ENCODE measurements around the gene UPB1.
A peak's percentile ranks its signal among the peaks of the same experiment; 100 is the strongest.
"Not testable (repeated sequence)": the region's sequence is repeated elsewhere in the genome, so short reads cannot be mapped to it uniquely, and the experiment has no call there.

Gene UPB1

GRCh38 chr22:24536089-24536488, 41.0 kb downstream of the UPB1 start:
- no peak for DNase-seq

- DNase-seq = no peak
Measured at GRCh38 chr22:24540470-24540869, 45.3 kb downstream of the UPB1 start.

GRCh38 chr22:24541681-24542515, 46.8 kb downstream of the UPB1 start:
- no peak for DNase-seq

GRCh38 chr22:24542641-24543040, 47.5 kb downstream of the UPB1 start:
- no peak for DNase-seq

- no peak for DNase-seq
Measured at GRCh38 chr22:24543185-24543601, 48.1 kb downstream of the UPB1 start.

GRCh38 chr22:24543679-24544243, 48.6 kb downstream of the UPB1 start:
- no peak for DNase-seq

- DNase-seq = no peak
Measured at GRCh38 chr22:24548812-24549211, 53.7 kb downstream of the UPB1 start.

- DNase-seq = no peak
Measured at GRCh38 chr22:24550028-24550901, 55.1 kb downstream of the UPB1 start.

- no peak for DNase-seq
Measured at GRCh38 chr22:24550902-24551435, 55.8 kb downstream of the UPB1 start.

- DNase-seq = not testable (repeated sequence)
Measured at GRCh38 chr22:24552503-24553286, 57.6 kb downstream of the UPB1 start.

- no peak for DNase-seq
Measured at GRCh38 chr22:24553597-24554312, 58.6 kb downstream of the UPB1 start.

GRCh38 chr22:24554313-24555164, 59.4 kb downstream of the UPB1 start, which contains the start of gene GUCD1:
Gene GUCD1 (minus strand): TSS chr22:24555138. CDS start chr22:24554991, 147 bp downstream.
- DNase-seq = no peak

- peak; percentile 92 for DNase-seq
Measured at GRCh38 chr22:24555165-24556039, 60.3 kb downstream of the UPB1 start, which contains the start of gene SNRPD3. Gene SNRPD3 (plus strand): TSS chr22:24555999. CDS start chr22:24557675, 1,676 bp downstream.

GRCh38 chr22:24559471-24559870, 64.3 kb downstream of the UPB1 start:
- DNase-seq = no peak

- no peak for DNase-seq
Measured at GRCh38 chr22:24563246-24563645, 68.1 kb downstream of the UPB1 start.

GRCh38 chr22:24564376-24565058, 69.4 kb downstream of the UPB1 start:
- DNase-seq = no peak

GRCh38 chr22:24565077-24565476, 69.9 kb downstream of the UPB1 start:
- DNase-seq = no peak

GRCh38 chr22:24566899-24567511, 71.9 kb downstream of the UPB1 start:
- DNase-seq = no peak

Measured in NCI-H2081 treated with DMSO at 0.1 percent for 48 hours (cell line).